GM19452 (cell line): ENCODE measurements around the gene CTNNA1.

Source experiments
- ATAC-seq: cut with Tn5 transposase; IDR thresholded peaks from one replicate; pipeline ENCODE4 v1.9.1; 2021; ENCODE audit not compliant: unreplicated experiment

CTNNA1 gene

GRCh38 chr5:138945421-138946240 lies 192.4 kb downstream of the CTNNA1 start:
- no peak for ATAC-seq

GRCh38 chr5:138946241-138946623 lies 193.0 kb downstream of the CTNNA1 start:
- ATAC-seq: no peak

- ATAC-seq: no peak
Observed at GRCh38 chr5:138946831-138947560, 193.8 kb downstream of the CTNNA1 start.

- no peak for ATAC-seq
Observed at GRCh38 chr5:138947780-138948179, 194.6 kb downstream of the CTNNA1 start.

- ATAC-seq: no peak
Observed at GRCh38 chr5:138948471-138949222, 195.4 kb downstream of the CTNNA1 start.

- ATAC-seq: no peak
Observed at GRCh38 chr5:138949223-138949574, 196.0 kb downstream of the CTNNA1 start.

GRCh38 chr5:138949988-138950387 lies 196.8 kb downstream of the CTNNA1 start:
- ATAC-seq: no peak

- ATAC-seq: no peak
Observed at GRCh38 chr5:138950421-138951031, 197.3 kb downstream of the CTNNA1 start.

GRCh38 chr5:138951091-138951985 lies 198.1 kb downstream of the CTNNA1 start:
- no peak for ATAC-seq

- ATAC-seq: no peak
Observed at GRCh38 chr5:138951986-138952735, 198.9 kb downstream of the CTNNA1 start.

- ATAC-seq: no peak
Observed at GRCh38 chr5:138952962-138953361, 199.7 kb downstream of the CTNNA1 start.

GRCh38 chr5:138953387-138954256 lies 200.4 kb downstream of the CTNNA1 start:
- no peak for ATAC-seq

GRCh38 chr5:138954257-138955012 lies 201.2 kb downstream of the CTNNA1 start:
- ATAC-seq: no peak

- no peak for ATAC-seq
Observed at GRCh38 chr5:138955013-138955660, 201.9 kb downstream of the CTNNA1 start.

- no peak for ATAC-seq
Observed at GRCh38 chr5:138955671-138956295, 202.6 kb downstream of the CTNNA1 start.

- ATAC-seq: no peak
Observed at GRCh38 chr5:138956801-138957200, 203.6 kb downstream of the CTNNA1 start.

GRCh38 chr5:138960145-138960692 lies 207.0 kb downstream of the CTNNA1 start:
- ATAC-seq: no peak
